OCI-LY1 (cell line): ENCODE results near the gene CDH23.

ENCODE experiments used
- EZH2 ChIP-seq: fragments of 200-600 bp; sonication (generic), shearing (Covaris generic); IDR thresholded peaks from 2 replicates; pipeline ENCODE4 v1.8.0; 2017; ENCODE audit warnings: borderline replicate concordance, mixed run types, mild to moderate bottlenecking, antibody characterized with exemption, low read length, moderate library complexity, mixed read lengths
- TF ChIP-seq, protein P1 (sequence below): fragments of 200-600 bp; sonication (generic), shearing (Covaris generic); IDR thresholded peaks from 2 replicates; pipeline ENCODE4 v1.5.1; 2017; ENCODE audit warnings: mild to moderate bottlenecking, antibody characterized with exemption, low read length, moderate library complexity, mixed read lengths

- TF ChIP-seq, protein P1, sequence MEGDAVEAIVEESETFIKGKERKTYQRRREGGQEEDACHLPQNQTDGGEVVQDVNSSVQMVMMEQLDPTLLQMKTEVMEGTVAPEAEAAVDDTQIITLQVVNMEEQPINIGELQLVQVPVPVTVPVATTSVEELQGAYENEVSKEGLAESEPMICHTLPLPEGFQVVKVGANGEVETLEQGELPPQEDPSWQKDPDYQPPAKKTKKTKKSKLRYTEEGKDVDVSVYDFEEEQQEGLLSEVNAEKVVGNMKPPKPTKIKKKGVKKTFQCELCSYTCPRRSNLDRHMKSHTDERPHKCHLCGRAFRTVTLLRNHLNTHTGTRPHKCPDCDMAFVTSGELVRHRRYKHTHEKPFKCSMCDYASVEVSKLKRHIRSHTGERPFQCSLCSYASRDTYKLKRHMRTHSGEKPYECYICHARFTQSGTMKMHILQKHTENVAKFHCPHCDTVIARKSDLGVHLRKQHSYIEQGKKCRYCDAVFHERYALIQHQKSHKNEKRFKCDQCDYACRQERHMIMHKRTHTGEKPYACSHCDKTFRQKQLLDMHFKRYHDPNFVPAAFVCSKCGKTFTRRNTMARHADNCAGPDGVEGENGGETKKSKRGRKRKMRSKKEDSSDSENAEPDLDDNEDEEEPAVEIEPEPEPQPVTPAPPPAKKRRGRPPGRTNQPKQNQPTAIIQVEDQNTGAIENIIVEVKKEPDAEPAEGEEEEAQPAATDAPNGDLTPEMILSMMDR = no peak
- no peak for TF ChIP-seq EZH2
Measured at GRCh38 chr10:71399946-71400345, 3.2 kb downstream of the CDH23 start.
